ENCODE measurements around the gene GPR37.

- TF ChIP-seq, protein P1, sequence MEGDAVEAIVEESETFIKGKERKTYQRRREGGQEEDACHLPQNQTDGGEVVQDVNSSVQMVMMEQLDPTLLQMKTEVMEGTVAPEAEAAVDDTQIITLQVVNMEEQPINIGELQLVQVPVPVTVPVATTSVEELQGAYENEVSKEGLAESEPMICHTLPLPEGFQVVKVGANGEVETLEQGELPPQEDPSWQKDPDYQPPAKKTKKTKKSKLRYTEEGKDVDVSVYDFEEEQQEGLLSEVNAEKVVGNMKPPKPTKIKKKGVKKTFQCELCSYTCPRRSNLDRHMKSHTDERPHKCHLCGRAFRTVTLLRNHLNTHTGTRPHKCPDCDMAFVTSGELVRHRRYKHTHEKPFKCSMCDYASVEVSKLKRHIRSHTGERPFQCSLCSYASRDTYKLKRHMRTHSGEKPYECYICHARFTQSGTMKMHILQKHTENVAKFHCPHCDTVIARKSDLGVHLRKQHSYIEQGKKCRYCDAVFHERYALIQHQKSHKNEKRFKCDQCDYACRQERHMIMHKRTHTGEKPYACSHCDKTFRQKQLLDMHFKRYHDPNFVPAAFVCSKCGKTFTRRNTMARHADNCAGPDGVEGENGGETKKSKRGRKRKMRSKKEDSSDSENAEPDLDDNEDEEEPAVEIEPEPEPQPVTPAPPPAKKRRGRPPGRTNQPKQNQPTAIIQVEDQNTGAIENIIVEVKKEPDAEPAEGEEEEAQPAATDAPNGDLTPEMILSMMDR (IDR thresholded peaks at IDR 0.05; ENCODE audit: insufficient read depth, low read depth, low read length) = no peak
- TF ChIP-seq EZH2 (IDR thresholded peaks at IDR 0.05; ENCODE audit: insufficient read depth, low read length) = no peak
Measured at GRCh38 chr7:124752310-124752709, 13.3 kb downstream of the GPR37 start.
